Adrenal gland (tissue), 12 donors: ENCODE measurements around the gene KLF17. TPM values are rescaled to one million over a fixed set of nuclear protein-coding genes. Genes with fewer than 3 reads are reported as not detected.
A peak's percentile ranks its signal among the peaks of the same experiment; 100 is the strongest.
"Not testable (repeated sequence)": the region's sequence is repeated elsewhere in the genome, so short reads cannot be mapped to it uniquely, and the experiment has no call there.

Experiments
- DNase-seq, 7 donors: peaks; one replicate each; pipeline ENCODE4 v3.0.0-alpha.2; 2019 to 2020
- H3K27ac ChIP-seq, 5 donors: fragments of 200-600 bp; sonication (generic) in 4 of 5; 1 replicate in 3 of 5; 2 replicates in 2 of 5; pipeline versions ENCODE4 v1.5.1 to v1.8.0; 2016 to 2020; ENCODE audit warnings: mild to moderate bottlenecking in 1 of 5
- H3K27me3 ChIP-seq: fragments of 200-600 bp; 2 replicates; pipeline ENCODE4 v1.8.0; 2021
- H3K36me3 ChIP-seq, 2 donors: fragments of 200-600 bp; replicated peaks in 1 of 2; 1 replicate in 1 of 2; 2 replicates in 1 of 2; pipeline versions ENCODE4 v1.5.1 to v1.8.0; 2018 to 2022
- H3K4me1 ChIP-seq, 2 donors: fragments of 200-600 bp; replicated peaks in 1 of 2; 1 replicate in 1 of 2; 2 replicates in 1 of 2; pipeline versions ENCODE4 v1.5.1 to v1.8.0; 2018 to 2021
- H3K4me3 ChIP-seq, 4 donors: fragments of 200-600 bp; sonication (generic) in 3 of 4; one replicate each; pipeline ENCODE4 v1.5.1; 2016 to 2018
- H3K9me3 ChIP-seq, 3 donors: fragments of 200-600 bp; sonication (generic) in 1 of 3; replicated peaks in 1 of 3; 1 replicate in 2 of 3; 2 replicates in 1 of 3; pipeline versions ENCODE4 v1.5.1 to v1.8.0; 2016 to 2021
- CTCF ChIP-seq, 6 experiments: fragments of 450-650 bp in 4 of 6; fragments of 200-600 bp in 2 of 6; sonication (generic) in 1 of 6; IDR thresholded peaks; 1 replicate in 5 of 6; 2 replicates in 1 of 6; pipeline versions ENCODE4 v1.5.1 to v1.8.0; 2016 to 2021; ENCODE audit warnings: antibody characterized with exemption in 6 of 6, mild to moderate bottlenecking in 2 of 6, moderate library complexity in 1 of 6
- POLR2A ChIP-seq, 2 donors: fragments of 450-650 bp; IDR thresholded peaks; one replicate each; pipeline ENCODE4 v1.6.1; 2017; ENCODE audit warnings: antibody characterized with exemption in 2 of 2, mild to moderate bottlenecking in 2 of 2, moderate library complexity in 1 of 2
- WGBS, 4 donors: extraction: QIAGEN DNeasy Blood & Tissue Kit in 2 of 4; methylation state at CpG; one replicate each; pipeline versions ENCODE4 v1.1.5 to v1.1.7; 2013 to 2017; 5-methylcytosine and 5-hydroxymethylcytosine counted together
- intact Hi-C, 2 donors: fragments of 100-400 bp; cut with DNase I; formaldehyde crosslinking; loops; one replicate each; pipeline versions ENCODE4 v1.14.1 to v1.15.0; 2022 to 2023
- polyA plus RNA-seq, 3 donors: library from polyadenylated mRNA; stranded (reverse); fragments of 200-250 nt in 2 of 3; fragments of 350-450 nt in 1 of 3; fragmentation: Illumina TruSeq in 1 of 3; extraction: RNeasy Lipid Tissue Mini Kit (QIAGEN cat#74804) in 1 of 3; gene quantifications; one replicate each; pipeline ENCODE4 v1.2.3, GENCODE V29; 2013 to 2014
- total RNA-seq, 9 donors: library from RNA; depleted of rRNA in 4 of 9; stranded (reverse); fragments of >200 nt in 4 of 9; fragments of 120-200 nt in 1 of 9; fragmentation: NEBNext Ultra II Directional in 1 of 9; extraction: Animal tissue kit (Norgen Biotek cat#: 25700) in 1 of 9; gene quantifications; one replicate each; pipeline versions ENCODE4 v1.1.0 to v1.2.4, GENCODE V29; 2013 to 2023
- donor health status: healthy with polysubstance abuse.
- donor health status: Bipolar disorder and iron deficiency.
- donor health status: DM: yes; HTN: yes; CAD: no.
- donor health status: DM: no; HTN: no; CAD: no.
- donor health status: DM: no; HTN: no; CAD: no.
- donor health status: DM: yes; HTN: yes; CAD: no.

KLF17 gene
- total and polyA plus RNA-seq, 12 donors: 0.14 to 4.6 (median 0.78) TPM; not detected in 1

GRCh38 chr1:44113095-44113609, 5.5 kb upstream of the KLF17 start:
- no peaks in the 10 kb centered on the region for H3K27me3 ChIP-seq
- 75 to 80% (median 79%) methylated on average over 2 of the region's 2 CpGs for WGBS, 4 donors
- no peak for DNase-seq
- no peak overlapping the region for H3K27ac ChIP-seq
- TF ChIP-seq CTCF (IDR thresholded peaks at IDR 0.05) (no peak), POLR2A (IDR thresholded peaks at IDR 0.05) (no peak)
- H3K9me3 ChIP-seq: no peaks in the 10 kb centered on the region
- H3K36me3 ChIP-seq: no peaks in the 10 kb centered on the region
- intact Hi-C loops: no loop called here
- peaks cover 0 to 23% of the 10 kb centered on the region in 2 donors for H3K4me1 ChIP-seq
- H3K4me3 ChIP-seq: no peak overlapping the region

GRCh38 chr1:44114098-44114497, 4.5 kb upstream of the KLF17 start:
- Histone ChIP-seq H3K4me1 (peaks cover 0 to 21% of the 10 kb centered on the region in 2 donors), H3K9me3 (no peaks in the 10 kb centered on the region), H3K27me3 (no peaks in the 10 kb centered on the region), H3K4me3 (no peak overlapping the region), H3K36me3 (no peaks in the 10 kb centered on the region), H3K27ac (no peak overlapping the region)
- no peak for DNase-seq
- WGBS, 4 donors: 78 to 84% (median 81%) methylated on average over 7 of the region's 7 CpGs
- TF ChIP-seq CTCF (IDR thresholded peaks at IDR 0.05): no peak
- intact Hi-C loops: no loop called here

- peak in 1 of 7 donors; percentile 2 for DNase-seq
- WGBS, 4 donors: 96 to 98% (median 97%) methylated on average over 10 of the region's 10 CpGs
- H3K36me3 ChIP-seq, H3K27ac ChIP-seq, intact Hi-C loops, H3K4me3 ChIP-seq, H3K27me3 ChIP-seq, H3K9me3 ChIP-seq: not testable (repeated sequence)
- H3K4me1 ChIP-seq: peaks cover 0 to 13% of the 10 kb centered on the region in 2 donors
Observed at GRCh38 chr1:44117272-44117671, 1.3 kb upstream of the KLF17 start.

GRCh38 chr1:44119525-44119924, 904 bp downstream of the KLF17 start:
- 89 to 91% (median 89%) methylated on average over 6 of the region's 6 CpGs for WGBS, 4 donors
- no peak for TF ChIP-seq CTCF (IDR thresholded peaks at IDR 0.05)
- TF ChIP-seq POLR2A (IDR thresholded peaks at IDR 0.05): no peak
- Histone ChIP-seq H3K4me1 (no peaks in the 10 kb centered on the region), H3K27me3 (no peaks in the 10 kb centered on the region), H3K36me3 (no peaks in the 10 kb centered on the region), H3K9me3 (no peaks in the 10 kb centered on the region), H3K27ac (no peak overlapping the region), H3K4me3 (no peak overlapping the region)
- DNase-seq: peak in 1 of 7 donors; percentile 3
- intact Hi-C loops: no loop called here

GRCh38 chr1:44120398-44120949, 1.9 kb downstream of the KLF17 start:
- no peak overlapping the region for H3K4me3 ChIP-seq
- DNase-seq: peak in 1 of 7 donors; percentile 5
- intact Hi-C loops: no loop called here
- no peaks in the 10 kb centered on the region for H3K4me1 ChIP-seq
- no peaks in the 10 kb centered on the region for H3K27me3 ChIP-seq
- no peak overlapping the region for H3K27ac ChIP-seq
- WGBS, 4 donors: 80 to 89% (median 84%) methylated on average over 5 of the region's 5 CpGs
- H3K36me3 ChIP-seq: no peaks in the 10 kb centered on the region
- no peaks in the 10 kb centered on the region for H3K9me3 ChIP-seq
- TF ChIP-seq CTCF (IDR thresholded peaks at IDR 0.05) (no peak), POLR2A (IDR thresholded peaks at IDR 0.05) (no peak)
